Testis (tissue), 3 donors: Measurements from ENCODE around the gene E2F3. TPM values are rescaled to one million over a fixed set of nuclear protein-coding genes. Genes with fewer than 3 reads are reported as not detected.

Source experiments
- DNase-seq: peaks from one replicate; pipeline ENCODE4 v3.0.0-alpha.2; 2019
- H3K27ac ChIP-seq, 2 donors: fragments of 200-600 bp; sonication (generic); one replicate each; pipeline ENCODE4 v1.5.1; 2019
- H3K27me3 ChIP-seq: fragments of 200-600 bp; sonication (generic); one replicate; pipeline ENCODE4 v1.5.1; 2019
- H3K36me3 ChIP-seq: fragments of 200-600 bp; sonication (generic); one replicate; pipeline ENCODE4 v1.5.1; 2017; ENCODE audit warnings: low read depth; ENCODE audit errors: missing control alignments
- H3K4me1 ChIP-seq: fragments of 200-600 bp; sonication (generic); one replicate; pipeline ENCODE4 v1.5.1; 2019
- H3K4me3 ChIP-seq, 2 donors: fragments of 200-600 bp; sonication (generic); one replicate each; pipeline ENCODE4 v1.5.1; 2017 to 2019
- H3K9me3 ChIP-seq: fragments of 200-600 bp; sonication (generic); one replicate; pipeline ENCODE4 v1.5.1; 2017
- POLR2A ChIP-seq: fragments of 450-650 bp; IDR thresholded peaks from one replicate; pipeline ENCODE4 v1.6.1; 2017; ENCODE audit warnings: antibody characterized with exemption, mild to moderate bottlenecking, moderate library complexity
- WGBS, 2 donors: methylation state at CpG; one replicate each; pipeline ENCODE4 v1.1.5; 2018; 5-methylcytosine and 5-hydroxymethylcytosine counted together
- intact Hi-C: fragments of 100-400 bp; cut with DNase I; formaldehyde crosslinking; loops from one replicate; pipeline ENCODE4 v1.15.1; 2023; ENCODE audit warnings: low total_unique reads
- polyA plus RNA-seq: library from polyadenylated mRNA; stranded (reverse); fragments of 350-450 nt; fragmentation: Illumina TruSeq; extraction: RNeasy Lipid Tissue Mini Kit (QIAGEN cat#74804); gene quantifications from one replicate; pipeline ENCODE4 v1.2.3, GENCODE V29; 2014; ENCODE audit warnings: low read depth, low replicate concordance; ENCODE audit not compliant: insufficient read depth
- total RNA-seq, 2 donors: library from RNA; depleted of rRNA; stranded (reverse); fragments of >200 nt; gene quantifications; one replicate each; pipeline ENCODE4 v1.2.3, GENCODE V29; 2016
- TF ChIP-seq, protein P1 (sequence below), 3 experiments: fragments of 450-650 bp in 2 of 3; fragments of 200-600 bp in 1 of 3; sonication (generic) in 1 of 3; IDR thresholded peaks; one replicate each; pipeline ENCODE4 v1.5.1; 2016 to 2019; ENCODE audit warnings: antibody characterized with exemption in 3 of 3, mild to moderate bottlenecking in 2 of 3, moderate library complexity in 1 of 3

Gene E2F3
- total and polyA plus RNA-seq, 3 donors from 2014 or later: 7.4 to 8.7 (median 8.0) TPM

DNA sequence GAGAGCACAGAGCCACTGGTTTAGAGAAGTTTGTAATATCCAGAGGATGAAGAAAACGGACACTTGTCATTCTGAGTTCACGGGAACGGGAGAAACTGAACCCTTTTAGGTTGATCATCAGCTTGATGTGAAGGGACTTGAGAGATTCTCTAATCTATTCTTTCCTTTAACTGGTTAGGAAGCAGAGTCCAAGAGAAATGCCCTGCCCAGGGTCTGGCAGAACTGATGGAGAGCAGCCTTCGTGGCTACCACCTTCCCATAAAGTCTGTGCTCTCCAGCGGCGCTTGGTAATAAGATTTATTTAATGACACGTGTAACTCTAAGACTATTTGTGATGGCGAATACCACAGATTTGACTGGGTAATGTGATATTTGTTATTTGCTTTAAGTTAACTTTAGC lies 36.0 kb downstream of the E2F3 start:
- intact Hi-C loops: no loop called here
- Histone ChIP-seq H3K4me1 (no peaks in the 10 kb centered on the region), H3K4me3 (no peak overlapping the region), H3K27ac (no peak overlapping the region), H3K9me3 (no peaks in the 10 kb centered on the region), H3K36me3 (no peaks in the 10 kb centered on the region), H3K27me3 (no peaks in the 10 kb centered on the region)
- DNase-seq: no peak
- 97% methylated on average over 8 of the region's 8 CpGs for WGBS, 2 donors
- TF ChIP-seq, protein P1, sequence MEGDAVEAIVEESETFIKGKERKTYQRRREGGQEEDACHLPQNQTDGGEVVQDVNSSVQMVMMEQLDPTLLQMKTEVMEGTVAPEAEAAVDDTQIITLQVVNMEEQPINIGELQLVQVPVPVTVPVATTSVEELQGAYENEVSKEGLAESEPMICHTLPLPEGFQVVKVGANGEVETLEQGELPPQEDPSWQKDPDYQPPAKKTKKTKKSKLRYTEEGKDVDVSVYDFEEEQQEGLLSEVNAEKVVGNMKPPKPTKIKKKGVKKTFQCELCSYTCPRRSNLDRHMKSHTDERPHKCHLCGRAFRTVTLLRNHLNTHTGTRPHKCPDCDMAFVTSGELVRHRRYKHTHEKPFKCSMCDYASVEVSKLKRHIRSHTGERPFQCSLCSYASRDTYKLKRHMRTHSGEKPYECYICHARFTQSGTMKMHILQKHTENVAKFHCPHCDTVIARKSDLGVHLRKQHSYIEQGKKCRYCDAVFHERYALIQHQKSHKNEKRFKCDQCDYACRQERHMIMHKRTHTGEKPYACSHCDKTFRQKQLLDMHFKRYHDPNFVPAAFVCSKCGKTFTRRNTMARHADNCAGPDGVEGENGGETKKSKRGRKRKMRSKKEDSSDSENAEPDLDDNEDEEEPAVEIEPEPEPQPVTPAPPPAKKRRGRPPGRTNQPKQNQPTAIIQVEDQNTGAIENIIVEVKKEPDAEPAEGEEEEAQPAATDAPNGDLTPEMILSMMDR (IDR thresholded peaks at IDR 0.05): no peak
- no peak for TF ChIP-seq POLR2A

DNA sequence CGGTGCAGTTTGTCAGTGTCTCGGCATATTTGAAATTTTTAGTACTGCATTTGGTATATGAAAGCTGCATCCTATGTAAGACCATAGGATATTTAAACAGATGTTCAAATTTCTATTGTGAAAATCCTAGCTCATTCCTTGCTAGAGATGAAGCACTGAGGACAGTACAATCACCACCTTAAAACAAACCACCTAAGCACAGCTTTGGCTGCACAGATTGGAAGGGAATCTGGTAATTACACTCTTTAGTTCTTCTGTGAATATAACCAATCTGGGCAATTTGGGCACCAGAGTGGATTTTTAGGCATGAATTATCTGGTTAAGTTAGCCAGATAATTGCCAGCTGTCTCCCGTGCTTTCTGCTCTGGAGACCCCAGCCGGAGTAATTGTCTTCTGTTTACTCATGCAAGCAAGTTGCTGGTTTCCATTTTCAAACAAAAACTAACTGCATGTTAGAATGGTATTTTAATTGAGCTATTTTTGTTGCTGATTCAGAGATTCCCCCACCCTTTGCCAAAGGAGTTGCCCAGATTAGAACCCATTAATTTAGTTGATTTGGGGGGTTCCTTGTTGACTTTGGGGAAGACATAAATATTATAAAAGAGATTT lies 36.9 kb downstream of the E2F3 start:
- WGBS, 2 donors: 71 to 73% methylated on average over 4 of the region's 4 CpGs
- no peak for DNase-seq
- H3K4me1 ChIP-seq: no peaks in the 10 kb centered on the region
- H3K36me3 ChIP-seq: no peaks in the 10 kb centered on the region
- no peak overlapping the region for H3K4me3 ChIP-seq
- intact Hi-C loops: no loop called here
- no peaks in the 10 kb centered on the region for H3K9me3 ChIP-seq
- TF ChIP-seq POLR2A: no peak
- TF ChIP-seq, protein P1 (IDR thresholded peaks at IDR 0.05): no peak
- H3K27me3 ChIP-seq: no peaks in the 10 kb centered on the region
- H3K27ac ChIP-seq: no peak overlapping the region

DNA sequence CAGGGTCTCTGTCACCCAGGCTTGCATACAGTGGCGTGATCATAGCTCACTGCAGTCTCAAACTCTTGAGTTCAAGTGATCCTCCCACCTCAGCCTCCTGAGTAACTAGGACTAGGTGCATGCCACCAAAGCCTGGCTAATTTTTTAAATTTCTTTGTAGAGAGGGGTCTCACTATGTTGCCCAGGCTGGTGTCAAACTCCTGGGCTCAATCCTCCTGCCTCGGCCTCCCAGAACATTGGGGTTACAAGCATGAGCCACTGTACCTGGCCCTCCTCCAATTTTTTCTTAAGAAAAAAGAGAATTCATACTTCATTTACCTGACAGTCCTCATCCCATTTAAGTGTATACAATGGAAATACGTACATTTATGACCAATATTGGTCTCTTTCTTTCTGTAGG lies 37.9 kb downstream of the E2F3 start:
- TF ChIP-seq POLR2A: no peak
- TF ChIP-seq, protein P1 (IDR thresholded peaks at IDR 0.05): no peak
- H3K4me3 ChIP-seq: no peak overlapping the region
- intact Hi-C loops: no loop called here
- no peaks in the 10 kb centered on the region for H3K36me3 ChIP-seq
- no peaks in the 10 kb centered on the region for H3K9me3 ChIP-seq
- H3K4me1 ChIP-seq: no peaks in the 10 kb centered on the region
- no peak for DNase-seq
- 92 to 93% methylated on average over 3 of the region's 3 CpGs for WGBS, 2 donors
- no peaks in the 10 kb centered on the region for H3K27me3 ChIP-seq
- H3K27ac ChIP-seq: no peak overlapping the region

DNA sequence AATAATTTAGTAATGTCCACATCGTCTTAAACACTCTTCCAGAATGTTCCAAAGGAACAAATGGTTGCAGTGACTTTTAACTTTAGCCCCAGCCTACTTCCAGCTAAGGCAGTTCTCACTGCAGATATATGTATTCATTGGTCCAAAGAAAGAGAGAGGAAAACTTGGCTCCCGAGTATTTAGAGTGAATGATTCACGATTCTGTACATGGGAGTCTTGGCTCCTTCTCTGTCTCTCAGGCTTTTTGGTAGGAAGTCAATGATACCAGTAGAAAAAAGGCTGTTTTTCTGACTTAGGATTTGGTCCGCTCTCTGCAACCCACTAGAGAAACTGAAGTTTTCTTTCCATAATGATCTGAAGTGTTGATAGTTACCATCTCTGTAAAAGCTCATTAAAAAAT lies 38.6 kb downstream of the E2F3 start:
- TF ChIP-seq, protein P1 (IDR thresholded peaks at IDR 0.05): no peak
- TF ChIP-seq POLR2A: no peak
- Histone ChIP-seq H3K9me3 (no peaks in the 10 kb centered on the region), H3K4me1 (no peaks in the 10 kb centered on the region), H3K36me3 (no peaks in the 10 kb centered on the region), H3K27ac (no peak overlapping the region), H3K4me3 (no peak overlapping the region), H3K27me3 (no peaks in the 10 kb centered on the region)
- WGBS, 2 donors: 75 to 84% methylated on average over 4 of the region's 4 CpGs
- no peak for DNase-seq
- intact Hi-C loops: no loop called here

DNA sequence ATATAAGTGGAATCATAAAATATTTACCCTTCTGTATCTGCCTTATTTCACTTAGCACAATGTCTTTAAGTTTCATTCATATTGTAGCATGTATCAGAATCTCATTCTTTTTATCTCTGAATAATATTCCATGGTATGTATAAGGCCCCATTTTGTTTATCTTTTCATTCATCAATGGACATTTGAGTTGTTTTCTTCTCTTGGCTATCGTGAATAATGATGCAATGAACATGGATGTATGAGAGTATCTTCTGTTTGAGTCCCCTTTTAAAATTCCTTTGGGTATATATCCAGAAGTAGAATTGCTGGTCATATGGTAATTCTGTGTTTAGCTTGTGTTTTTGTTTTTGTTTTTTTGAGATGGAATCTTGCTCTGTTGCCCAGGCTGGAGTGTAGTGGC lies 39.6 kb downstream of the E2F3 start:
- WGBS, 2 donors: 95 to 100% methylated on average over 1 of the region's 1 CpG
- DNase-seq: no peak
- TF ChIP-seq, protein P1 (IDR thresholded peaks at IDR 0.05): no peak

More for the DNA sequence above, 39.6 kb downstream of the E2F3 start:
- intact Hi-C loops: no loop called here
- Histone ChIP-seq H3K4me3 (no peak overlapping the region), H3K4me1 (no peaks in the 10 kb centered on the region), H3K36me3 (no peaks in the 10 kb centered on the region), H3K9me3 (no peaks in the 10 kb centered on the region), H3K27me3 (no peaks in the 10 kb centered on the region), H3K27ac (no peak overlapping the region)
